T-cell (primary cell): Measurements from ENCODE around the gene BBIP1. TPM values are rescaled to one million over a fixed set of nuclear protein-coding genes. Genes with fewer than 3 reads are reported as not detected.

Source experiments
- ATAC-seq, 4 experiments: fragments of 200-7000 bp in 3 of 4; fragments of 150-1000 bp in 1 of 4; cut with Tn5 transposase; replicated peaks in 1 of 4; 1 replicate in 3 of 4; 2 replicates in 1 of 4; pipeline ENCODE4 v1.10.0; 2021; ENCODE audit warnings: moderate library complexity in 3 of 4, mild to moderate bottlenecking in 2 of 4, moderate number of reproducible peaks in 1 of 4
- CTCF ChIA-PET, 2 donors: fragments of 300-600 bp; sonication (Branson Sonifier 250); formaldehyde crosslinking; loops; one replicate each; lab custom pipeline; 2022; ENCODE audit warnings: antibody characterized with exemption in 2 of 2; lab: Charles Lee
- POLR2A ChIA-PET, 2 donors: fragments of 300-600 bp; sonication (Branson Sonifier 250); formaldehyde crosslinking; loops; one replicate each; lab custom pipeline; 2022; ENCODE audit warnings: antibody characterized with exemption in 2 of 2; lab: Charles Lee
- DNase-seq, 35 experiments: peaks; one replicate each; pipeline versions ENCODE4 v3.0.0 to v3.0.0-alpha.2; 2013 to 2023
- H3K27ac ChIP-seq: one replicate; pipeline ENCODE4 v1.5.1; 2013; ENCODE audit warnings: low read length
- H3K27me3 ChIP-seq, 2 experiments: replicated peaks in 1 of 2; 1 replicate in 1 of 2; 2 replicates in 1 of 2; pipeline versions ENCODE4 v1.6.1 to v1.7.0; 2013; ENCODE audit warnings: low read length in 1 of 2, mixed read lengths in 1 of 2; ENCODE audit not compliant: control insufficient read depth in 2 of 2, insufficient read depth in 2 of 2; ENCODE audit errors: extremely low read depth in 1 of 2
- H3K36me3 ChIP-seq, 2 donors: 1 replicate in 1 of 2; 2 replicates in 1 of 2; pipeline versions ENCODE4 v1.6.1 to v1.7.0; 2013; ENCODE audit warnings: low read length in 1 of 2; ENCODE audit not compliant: control insufficient read depth in 2 of 2, insufficient read depth in 1 of 2; ENCODE audit errors: extremely low read depth in 1 of 2
- H3K4me1 ChIP-seq, 2 experiments: 1 replicate in 1 of 2; 2 replicates in 1 of 2; pipeline versions ENCODE4 v1.6.1 to v1.7.0; 2013; ENCODE audit warnings: low read length in 2 of 2, mixed read lengths in 1 of 2; ENCODE audit not compliant: insufficient read depth in 2 of 2, control insufficient read depth in 1 of 2; ENCODE audit errors: extremely low read depth in 1 of 2
- H3K4me3 ChIP-seq, 2 donors: 1 replicate in 1 of 2; 2 replicates in 1 of 2; pipeline versions ENCODE4 v1.5.1 to v1.7.0; 2013; ENCODE audit warnings: mild to moderate bottlenecking in 2 of 2, low read length in 1 of 2, moderate library complexity in 1 of 2; ENCODE audit not compliant: control insufficient read depth in 1 of 2; ENCODE audit errors: extremely low read depth in 1 of 2
- H3K9me3 ChIP-seq: 2 replicates; pipeline ENCODE4 v1.7.0; 2013
- H3K27ac Mint-ChIP-seq, 2 donors: one replicate each; pipeline ENCODE4 v1.8.0; 2020 to 2021; ENCODE audit warnings: mild to moderate bottlenecking in 2 of 2, mixed read lengths in 2 of 2
- H3K27me3 Mint-ChIP-seq, 2 donors: one replicate each; pipeline ENCODE4 v1.8.0; 2021 to 2022; ENCODE audit warnings: mixed read lengths in 2 of 2
- H3K36me3 Mint-ChIP-seq: one replicate; pipeline ENCODE4 v1.8.0; 2021; ENCODE audit warnings: mixed read lengths
- H3K4me1 Mint-ChIP-seq, 3 donors: one replicate each; pipeline ENCODE4 v1.8.0; 2020 to 2022; ENCODE audit warnings: mixed read lengths in 3 of 3, mild to moderate bottlenecking in 1 of 3
- H3K4me3 Mint-ChIP-seq, 3 donors: one replicate each; pipeline ENCODE4 v1.8.0; 2020 to 2022; ENCODE audit warnings: mild to moderate bottlenecking in 3 of 3, mixed read lengths in 3 of 3, moderate library complexity in 3 of 3
- H3K9me3 Mint-ChIP-seq, 3 donors: one replicate each; pipeline ENCODE4 v1.8.0; 2020 to 2022; ENCODE audit warnings: mixed read lengths in 3 of 3
- WGBS: methylation state at CpG from one replicate; pipeline ENCODE4 v1.1.5; 2013; ENCODE audit warnings: missing lambda C conversion rate; ENCODE audit not compliant: insufficient coverage; 5-methylcytosine and 5-hydroxymethylcytosine counted together
- total RNA-seq, 35 experiments: library from RNA in 6 of 35; stranded (reverse) in 6 of 35; fragments of 120-200 nt in 1 of 35; gene quantifications; one replicate each; pipeline versions ENCODE4 v1.2.1 to v1.2.4 and lab custom pipeline; 2013 to 2026

Gene BBIP1
- total RNA-seq, 5 donors from 2014 or later (not counting 1 experiment from before 2014, with no cell fraction given) = 28.6 to 36.6 (median 32.0) TPM

GRCh38 chr10:110963162-110963561 lies 44.2 kb upstream of the BBIP1 start:
- no peak overlapping the region for H3K27ac Mint-ChIP-seq
- no peak overlapping the region for H3K4me3 ChIP-seq
- H3K4me1 ChIP-seq = peaks cover 0 to 2% of the 10 kb centered on the region in 2 experiments
- no peak overlapping the region for H3K4me3 Mint-ChIP-seq
- ATAC-seq (no peak), DNase-seq (no peak)
- H3K27me3 ChIP-seq = no peaks in the 10 kb centered on the region
- peaks cover 58 to 68% (median 66%) of the 10 kb centered on the region in 3 donors for H3K4me1 Mint-ChIP-seq
- H3K9me3 Mint-ChIP-seq = no peaks in the 10 kb centered on the region
- POLR2A ChIA-PET = interaction anchor here in 1 of 2 donors (0.6 kb wide), 1 partner anchor 13 kb away, joined by 3 read pairs; no protein-coding TSS in a partner anchor
- H3K36me3 Mint-ChIP-seq = peaks cover 21% of the 10 kb centered on the region
- H3K27me3 Mint-ChIP-seq = no peaks in the 10 kb centered on the region
- no peaks in the 10 kb centered on the region for H3K9me3 ChIP-seq
- CTCF ChIA-PET = no interaction called here
- H3K36me3 ChIP-seq = peaks cover 2 to 3% of the 10 kb centered on the region in 2 donors
- WGBS = no CpG with 5 or more reads among the region's 2 CpGs
- H3K27ac ChIP-seq = no peak overlapping the region

- H3K27ac Mint-ChIP-seq = no peak overlapping the region
- Histone ChIP-seq H3K36me3 (peaks cover 2 to 3% of the 10 kb centered on the region in 2 donors), H3K27me3 (no peaks in the 10 kb centered on the region), H3K27ac (no peak overlapping the region), H3K9me3 (no peaks in the 10 kb centered on the region), H3K4me1 (peaks cover 0 to 2% of the 10 kb centered on the region in 2 experiments), H3K4me3 (no peak overlapping the region)
- H3K9me3 Mint-ChIP-seq = no peaks in the 10 kb centered on the region
- peaks cover 60 to 70% (median 69%) of the 10 kb centered on the region in 3 donors for H3K4me1 Mint-ChIP-seq
- 42% methylated on average over 1 of the region's 2 CpGs for WGBS
- no peak for DNase-seq
- peaks cover 21% of the 10 kb centered on the region for H3K36me3 Mint-ChIP-seq
- H3K4me3 Mint-ChIP-seq = no peak overlapping the region
- POLR2A ChIA-PET = interaction anchor here in 1 of 2 donors (0.6 kb wide), 1 partner anchor 18 kb away, joined by 3 read pairs; no protein-coding TSS in a partner anchor
- CTCF ChIA-PET = no interaction called here
- H3K27me3 Mint-ChIP-seq = no peaks in the 10 kb centered on the region
- ATAC-seq = no peak
Measured at GRCh38 chr10:110962443-110962842, 43.5 kb upstream of the BBIP1 start.

GRCh38 chr10:110960333-110960712 lies 41.3 kb upstream of the BBIP1 start:
- no peaks in the 10 kb centered on the region for H3K27me3 ChIP-seq
- H3K36me3 Mint-ChIP-seq = peaks cover 27% of the 10 kb centered on the region
- no peaks in the 10 kb centered on the region for H3K9me3 ChIP-seq
- no CpG with 5 or more reads among the region's 1 CpG for WGBS
- H3K9me3 Mint-ChIP-seq = no peaks in the 10 kb centered on the region
- H3K36me3 ChIP-seq = peaks cover 2 to 3% of the 10 kb centered on the region in 2 donors
- H3K27me3 Mint-ChIP-seq = no peaks in the 10 kb centered on the region
- no peak overlapping the region for H3K27ac ChIP-seq
- H3K4me1 Mint-ChIP-seq = peaks cover 65 to 69% (median 67%) of the 10 kb centered on the region in 3 donors
- peaks cover 0 to 2% of the 10 kb centered on the region in 2 experiments for H3K4me1 ChIP-seq
- ATAC-seq (no peak), DNase-seq (no peak)
- H3K4me3 ChIP-seq = no peak overlapping the region
- ChIA-PET CTCF (no interaction called here), POLR2A (no interaction called here)
- no peak overlapping the region for H3K27ac Mint-ChIP-seq
- no peak overlapping the region for H3K4me3 Mint-ChIP-seq

- H3K9me3 ChIP-seq = no peaks in the 10 kb centered on the region
- Mint-ChIP-seq H3K36me3 (peaks cover 29% of the 10 kb centered on the region), H3K4me3 (no peak overlapping the region), H3K27ac (no peak overlapping the region), H3K4me1 (peaks cover 65 to 69% (median 67%) of the 10 kb centered on the region in 3 donors), H3K27me3 (no peaks in the 10 kb centered on the region), H3K9me3 (peaks cover 0 to 4% (median 0%) of the 10 kb centered on the region in 3 donors)
- H3K4me1 ChIP-seq = peaks cover 0 to 1% of the 10 kb centered on the region in 2 experiments
- ChIA-PET CTCF (no interaction called here), POLR2A (no interaction called here)
- peaks cover under 1 to 2% of the 10 kb centered on the region in 2 donors for H3K36me3 ChIP-seq
- no CpG with 5 or more reads among the region's 4 CpGs for WGBS
- DNase-seq = no peak
- no peak overlapping the region for H3K27ac ChIP-seq
- ATAC-seq = no peak
- no peaks in the 10 kb centered on the region for H3K27me3 ChIP-seq
- H3K4me3 ChIP-seq = no peak overlapping the region
Measured at GRCh38 chr10:110959379-110960332, 40.7 kb upstream of the BBIP1 start.

- no peak for ATAC-seq
- no CpG with 5 or more reads among the region's 1 CpG for WGBS
- POLR2A ChIA-PET = interaction anchor here in 1 of 2 donors (0.8 kb wide), 1 partner anchor 279 kb away, joined by 6 read pairs; no protein-coding TSS in a partner anchor
- Histone ChIP-seq H3K27me3 (no peaks in the 10 kb centered on the region), H3K4me1 (no peaks in the 10 kb centered on the region), H3K9me3 (no peaks in the 10 kb centered on the region), H3K4me3 (no peak overlapping the region), H3K36me3 (no peaks in the 10 kb centered on the region), H3K27ac (no peak overlapping the region)
- CTCF ChIA-PET = interaction anchor here in 1 of 2 donors (0.8 kb wide), 1 partner anchor 41 kb away, joined by 3 read pairs; no protein-coding TSS in a partner anchor
- Mint-ChIP-seq H3K9me3 (peaks cover 0 to 4% (median 2%) of the 10 kb centered on the region in 3 donors), H3K4me1 (peaks cover 61 to 66% (median 63%) of the 10 kb centered on the region in 3 donors), H3K27ac (no peak overlapping the region), H3K4me3 (no peak overlapping the region), H3K36me3 (peaks cover 27% of the 10 kb centered on the region), H3K27me3 (no peaks in the 10 kb centered on the region)
- no peak for DNase-seq
Measured at GRCh38 chr10:110957606-110958005, 38.6 kb upstream of the BBIP1 start.

- Histone ChIP-seq H3K4me1 (no peaks in the 10 kb centered on the region), H3K27me3 (no peaks in the 10 kb centered on the region), H3K9me3 (no peaks in the 10 kb centered on the region), H3K36me3 (no peaks in the 10 kb centered on the region), H3K4me3 (no peak overlapping the region), H3K27ac (no peak overlapping the region)
- DNase-seq (no peak), ATAC-seq (no peak)
- H3K9me3 Mint-ChIP-seq = peaks cover 6 to 7% (median 6%) of the 10 kb centered on the region in 3 donors
- CTCF ChIA-PET = no interaction called here
- 100% methylated on average over 1 of the region's 4 CpGs for WGBS
- no peak overlapping the region for H3K27ac Mint-ChIP-seq
- no peak overlapping the region for H3K4me3 Mint-ChIP-seq
- no peaks in the 10 kb centered on the region for H3K27me3 Mint-ChIP-seq
- POLR2A ChIA-PET = no interaction called here
- H3K4me1 Mint-ChIP-seq = peaks cover 54 to 65% (median 54%) of the 10 kb centered on the region in 3 donors
- peaks cover 49% of the 10 kb centered on the region for H3K36me3 Mint-ChIP-seq
Measured at GRCh38 chr10:110951381-110951780, 32.4 kb upstream of the BBIP1 start.
